Breast epithelium (tissue), 4 donors: Measurements from ENCODE around the gene D2HGDH. TPM values are rescaled to one million over a fixed set of nuclear protein-coding genes. Genes with fewer than 3 reads are reported as not detected.

Experiments
- DNase-seq, 2 donors: peaks; one replicate each; pipeline ENCODE4 v3.0.0-alpha.2; 2019; ENCODE audit warnings: low spot score in 2 of 2
- H3K27ac ChIP-seq, 2 donors: fragments of 200-600 bp; sonication (generic) in 1 of 2; one replicate each; pipeline ENCODE4 v1.5.1; 2016 to 2019; ENCODE audit warnings: mild to moderate bottlenecking in 1 of 2
- H3K27me3 ChIP-seq, 2 donors: fragments of 200-600 bp; sonication (generic) in 1 of 2; one replicate each; pipeline versions ENCODE4 v1.5.1 to v1.6.0; 2017 to 2019; ENCODE audit warnings: control low read depth in 1 of 2, mild to moderate bottlenecking in 1 of 2
- H3K36me3 ChIP-seq: fragments of 200-600 bp; one replicate; pipeline ENCODE4 v1.5.1; 2019
- H3K4me1 ChIP-seq, 2 donors: fragments of 200-600 bp; sonication (generic); one replicate each; pipeline ENCODE4 v1.5.1; 2016 to 2019; ENCODE audit warnings: control low read depth in 1 of 2
- H3K4me3 ChIP-seq, 3 donors: fragments of 200-600 bp; sonication (generic); 1 replicate in 2 of 3; 2 replicates in 1 of 3; pipeline ENCODE4 v1.5.1; 2016 to 2019; ENCODE audit warnings: mild to moderate bottlenecking in 3 of 3, moderate library complexity in 2 of 3
- H3K9me3 ChIP-seq, 2 donors: fragments of 200-600 bp; sonication (generic) in 1 of 2; one replicate each; pipeline ENCODE4 v1.5.1; 2016 to 2019; ENCODE audit warnings: control low read depth in 1 of 2
- POLR2A ChIP-seq: fragments of 450-650 bp; IDR thresholded peaks from one replicate; pipeline ENCODE4 v1.6.1; 2016; ENCODE audit warnings: antibody characterized with exemption, mild to moderate bottlenecking, moderate library complexity
- POLR2AphosphoS5 ChIP-seq, 3 donors: sonication (generic); formaldehyde crosslinking; IDR thresholded peaks; one replicate each; pipeline ENCODE4 v1.6.1; 2017; ENCODE audit warnings: antibody characterized with exemption in 3 of 3
- intact Hi-C: fragments of 100-400 bp; cut with DNase I; formaldehyde crosslinking; loops from one replicate; pipeline ENCODE4 v1.15.1; 2023; ENCODE audit warnings: low total_unique reads
- total RNA-seq, 3 donors: library from RNA; depleted of rRNA; stranded (reverse); fragments of >200 nt; gene quantifications; one replicate each; pipeline ENCODE4 v1.1.0, GENCODE V29; 2016
- TF ChIP-seq, protein P1 (sequence below), 3 donors: fragments of 450-650 bp; IDR thresholded peaks; one replicate each; pipeline ENCODE4 v1.5.1; 2016 to 2017; ENCODE audit warnings: antibody characterized with exemption in 3 of 3, mild to moderate bottlenecking in 3 of 3, moderate library complexity in 3 of 3

The D2HGDH gene
- total RNA-seq, 3 donors from 2014 or later: 16.3 to 29.2 (median 22.2) TPM

DNA sequence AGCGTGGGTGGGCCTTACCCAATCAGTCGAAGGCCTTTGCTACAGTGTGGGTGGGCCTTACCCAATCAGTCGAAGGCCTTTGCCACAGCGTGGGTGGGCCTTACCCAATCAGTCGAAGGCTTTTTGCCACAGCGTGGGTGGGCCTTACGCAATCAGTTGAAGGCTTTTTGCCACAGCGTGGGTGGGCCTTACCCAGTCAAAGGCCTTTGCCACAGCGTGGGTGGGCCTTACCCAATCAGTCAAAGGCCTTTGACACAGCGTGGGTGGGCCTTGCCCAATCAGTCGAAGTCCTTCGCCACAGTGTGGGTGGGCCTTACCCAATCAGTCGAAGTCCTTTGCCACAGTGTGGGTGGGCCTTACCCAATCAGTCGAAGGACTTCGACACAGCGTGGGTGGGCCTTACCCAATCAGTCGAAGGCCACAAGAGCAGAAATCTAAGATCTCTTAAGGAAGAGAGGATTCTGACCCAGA lies 25.9 kb downstream of the D2HGDH start:
- Histone ChIP-seq H3K4me3 (no peak overlapping the region), H3K36me3 (peaks cover 3% of the 10 kb centered on the region), H3K27ac (no peak overlapping the region), H3K4me1 (no peaks in the 10 kb centered on the region), H3K27me3 (no peaks in the 10 kb centered on the region), H3K9me3 (no peaks in the 10 kb centered on the region)
- intact Hi-C loops: no loop called here
- DNase-seq: no peak
- TF ChIP-seq POLR2AphosphoS5 (IDR thresholded peaks at IDR 0.05) (no peak), POLR2A (no peak)
- TF ChIP-seq, protein P1, sequence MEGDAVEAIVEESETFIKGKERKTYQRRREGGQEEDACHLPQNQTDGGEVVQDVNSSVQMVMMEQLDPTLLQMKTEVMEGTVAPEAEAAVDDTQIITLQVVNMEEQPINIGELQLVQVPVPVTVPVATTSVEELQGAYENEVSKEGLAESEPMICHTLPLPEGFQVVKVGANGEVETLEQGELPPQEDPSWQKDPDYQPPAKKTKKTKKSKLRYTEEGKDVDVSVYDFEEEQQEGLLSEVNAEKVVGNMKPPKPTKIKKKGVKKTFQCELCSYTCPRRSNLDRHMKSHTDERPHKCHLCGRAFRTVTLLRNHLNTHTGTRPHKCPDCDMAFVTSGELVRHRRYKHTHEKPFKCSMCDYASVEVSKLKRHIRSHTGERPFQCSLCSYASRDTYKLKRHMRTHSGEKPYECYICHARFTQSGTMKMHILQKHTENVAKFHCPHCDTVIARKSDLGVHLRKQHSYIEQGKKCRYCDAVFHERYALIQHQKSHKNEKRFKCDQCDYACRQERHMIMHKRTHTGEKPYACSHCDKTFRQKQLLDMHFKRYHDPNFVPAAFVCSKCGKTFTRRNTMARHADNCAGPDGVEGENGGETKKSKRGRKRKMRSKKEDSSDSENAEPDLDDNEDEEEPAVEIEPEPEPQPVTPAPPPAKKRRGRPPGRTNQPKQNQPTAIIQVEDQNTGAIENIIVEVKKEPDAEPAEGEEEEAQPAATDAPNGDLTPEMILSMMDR (IDR thresholded peaks at IDR 0.05): no peak

DNA sequence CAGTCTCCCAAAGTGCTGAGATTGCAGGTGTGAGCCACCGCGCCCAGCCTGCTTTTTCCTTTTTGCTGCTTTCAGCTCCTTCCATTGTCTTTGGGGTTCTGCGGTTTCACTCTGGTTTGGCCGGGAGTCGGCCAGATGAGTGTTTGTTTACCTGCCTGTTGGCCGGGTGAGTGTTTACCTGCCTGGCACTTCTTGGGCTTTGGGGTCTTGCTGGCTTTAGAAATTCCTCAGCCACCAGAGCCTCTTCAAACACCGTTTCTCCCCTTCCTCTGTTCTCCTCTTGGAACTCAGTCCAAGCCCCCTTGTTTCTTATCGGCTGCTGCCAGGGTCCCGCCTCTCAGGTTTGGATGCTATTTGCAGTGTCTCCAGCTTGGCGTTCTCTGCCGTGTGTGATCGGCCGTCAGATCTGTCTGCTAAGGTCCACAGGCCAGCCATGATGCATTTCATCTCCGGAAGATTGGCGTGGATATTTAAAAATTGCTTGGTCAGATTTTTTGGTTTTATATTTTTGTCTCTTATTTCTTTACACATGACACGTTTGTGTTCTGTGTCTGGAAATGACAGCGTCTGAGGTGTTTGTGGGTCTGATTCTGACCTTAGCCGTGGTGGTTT lies 28.0 kb downstream of the D2HGDH start:
- intact Hi-C loops: no loop called here

DNA sequence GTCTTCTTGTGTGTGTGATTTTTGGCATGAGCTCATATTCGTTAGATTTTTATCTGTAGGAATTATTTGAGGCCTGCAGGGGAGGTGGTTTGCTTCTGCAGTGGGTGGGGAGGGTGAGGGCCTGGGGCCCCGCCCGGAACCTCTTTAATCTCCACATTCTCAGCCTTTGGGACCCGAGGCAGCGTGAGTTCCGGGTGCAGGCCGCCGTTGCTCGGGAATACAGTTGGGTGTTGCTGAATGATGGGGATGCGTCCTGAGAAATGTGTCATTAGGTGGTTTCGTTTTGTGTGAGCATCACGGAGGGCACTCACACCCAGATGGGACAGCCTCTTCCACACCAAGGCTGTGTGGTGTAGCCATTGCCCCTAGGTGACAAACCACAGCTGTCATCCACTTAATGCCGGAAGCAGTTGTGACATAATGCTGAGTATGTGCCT lies 28.5 kb downstream of the D2HGDH start:
- Histone ChIP-seq H3K27ac (no peak overlapping the region), H3K4me1 (no peaks in the 10 kb centered on the region), H3K4me3 (no peak overlapping the region), H3K9me3 (no peaks in the 10 kb centered on the region), H3K27me3 (no peaks in the 10 kb centered on the region), H3K36me3 (no peaks in the 10 kb centered on the region)
- no peak for DNase-seq
- intact Hi-C loops: no loop called here
- no peak for TF ChIP-seq POLR2AphosphoS5 (IDR thresholded peaks at IDR 0.05)
- no peak for TF ChIP-seq POLR2A
- TF ChIP-seq, protein P1 (IDR thresholded peaks at IDR 0.05): no peak

More for the DNA sequence above, 28.0 kb downstream of the D2HGDH start:
- H3K27me3 ChIP-seq: no peaks in the 10 kb centered on the region
- no peaks in the 10 kb centered on the region for H3K36me3 ChIP-seq
- no peak overlapping the region for H3K27ac ChIP-seq
- no peaks in the 10 kb centered on the region for H3K4me1 ChIP-seq
- no peak overlapping the region for H3K4me3 ChIP-seq
- no peak for DNase-seq
- no peaks in the 10 kb centered on the region for H3K9me3 ChIP-seq
- TF ChIP-seq, protein P1 (IDR thresholded peaks at IDR 0.05): no peak
- no peak for TF ChIP-seq POLR2A
- no peak for TF ChIP-seq POLR2AphosphoS5 (IDR thresholded peaks at IDR 0.05)

DNA sequence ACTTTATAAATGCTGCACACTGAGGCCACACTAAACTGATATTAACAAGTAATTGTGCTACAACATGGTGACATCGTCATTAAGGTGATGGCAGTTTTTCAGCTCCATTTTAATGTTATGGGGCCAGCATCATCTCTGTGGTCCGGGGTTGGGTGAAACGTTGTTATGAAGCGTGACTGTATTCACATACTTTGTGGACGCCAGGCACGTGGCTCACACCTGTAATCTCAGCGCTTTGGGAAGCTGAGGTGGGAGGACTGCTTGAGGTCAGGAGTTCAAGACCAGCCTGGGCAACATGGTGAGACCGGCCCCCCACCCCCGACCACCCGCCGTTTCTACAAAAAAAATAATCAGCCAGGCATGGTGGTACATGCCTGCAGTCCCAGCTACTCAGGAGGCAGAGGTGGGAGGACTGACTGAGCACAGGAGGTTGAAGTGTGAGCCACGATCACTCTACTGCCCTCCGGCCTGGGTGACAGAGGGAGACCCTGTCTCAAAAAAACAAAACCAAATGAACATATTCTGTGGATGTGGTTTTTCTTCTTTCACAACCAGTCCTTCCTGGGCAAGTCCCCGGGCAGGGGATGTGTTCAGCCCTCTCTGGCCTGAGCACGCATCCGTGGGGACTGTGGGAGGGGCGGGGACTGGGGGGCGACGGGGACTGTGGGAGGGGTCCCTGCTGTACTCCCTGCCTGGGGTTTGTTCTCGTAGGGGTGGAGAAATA lies 29.3 kb downstream of the D2HGDH start:
- DNase-seq: no peak
- no peaks in the 10 kb centered on the region for H3K4me1 ChIP-seq
- H3K9me3 ChIP-seq: no peaks in the 10 kb centered on the region
- no peak overlapping the region for H3K27ac ChIP-seq
- intact Hi-C loops: no loop called here
- H3K4me3 ChIP-seq: no peak overlapping the region
- no peaks in the 10 kb centered on the region for H3K36me3 ChIP-seq
- TF ChIP-seq, protein P1 (IDR thresholded peaks at IDR 0.05): no peak
- no peak for TF ChIP-seq POLR2AphosphoS5 (IDR thresholded peaks at IDR 0.05)
- TF ChIP-seq POLR2A: no peak
- no peaks in the 10 kb centered on the region for H3K27me3 ChIP-seq
